Glutamatergic neuron (in vitro differentiated cells): ENCODE results near the gene GPC6. TPM values are rescaled to one million over a fixed set of nuclear protein-coding genes. Genes with fewer than 3 reads are reported as not detected.

ENCODE experiments used
- DNase-seq: peaks from one replicate; pipeline ENCODE4 v3.0.0; 2022
- H3K27ac Mint-ChIP-seq: one replicate; pipeline ENCODE4 v1.8.0; 2020; ENCODE audit warnings: mild to moderate bottlenecking, mixed read lengths, inconsistent platforms; ENCODE audit not compliant: unreplicated experiment
- H3K27me3 Mint-ChIP-seq: one replicate; pipeline ENCODE4 v1.8.0; 2020; ENCODE audit warnings: mild to moderate bottlenecking, moderate library complexity, mixed read lengths, inconsistent platforms; ENCODE audit not compliant: unreplicated experiment
- H3K36me3 Mint-ChIP-seq: one replicate; pipeline ENCODE4 v1.8.0; 2020; ENCODE audit warnings: mild to moderate bottlenecking, mixed read lengths, inconsistent platforms; ENCODE audit not compliant: unreplicated experiment
- H3K4me1 Mint-ChIP-seq: one replicate; pipeline ENCODE4 v1.8.0; 2020; ENCODE audit warnings: mild to moderate bottlenecking, low read depth, mixed read lengths, inconsistent platforms; ENCODE audit not compliant: unreplicated experiment
- H3K4me3 Mint-ChIP-seq: one replicate; pipeline ENCODE4 v1.8.0; 2020; ENCODE audit warnings: mild to moderate bottlenecking, mixed read lengths, inconsistent platforms; ENCODE audit not compliant: unreplicated experiment
- H3K9me3 Mint-ChIP-seq: one replicate; pipeline ENCODE4 v1.8.0; 2020; ENCODE audit warnings: mild to moderate bottlenecking, moderate library complexity, mixed read lengths, inconsistent platforms; ENCODE audit not compliant: unreplicated experiment
- total RNA-seq: library from RNA; stranded (reverse); fragmentation: NEBNext Ultra II Directional; extraction: Animal tissue kit (Norgen Biotek cat#: 25700); gene quantifications from one replicate; pipeline ENCODE4 v1.2.1, GENCODE V29; 2021; ENCODE audit not compliant: unreplicated experiment
- TF ChIP-seq, protein P1 (sequence below): fragments of 200-600 bp; sonication (generic); IDR thresholded peaks from one replicate; pipeline ENCODE4 v1.5.0; 2021; ENCODE audit not compliant: partially characterized antibody, unreplicated experiment

The GPC6 gene
- total RNA-seq, 1 donor from 2014 or later: 11.8 TPM

DNA sequence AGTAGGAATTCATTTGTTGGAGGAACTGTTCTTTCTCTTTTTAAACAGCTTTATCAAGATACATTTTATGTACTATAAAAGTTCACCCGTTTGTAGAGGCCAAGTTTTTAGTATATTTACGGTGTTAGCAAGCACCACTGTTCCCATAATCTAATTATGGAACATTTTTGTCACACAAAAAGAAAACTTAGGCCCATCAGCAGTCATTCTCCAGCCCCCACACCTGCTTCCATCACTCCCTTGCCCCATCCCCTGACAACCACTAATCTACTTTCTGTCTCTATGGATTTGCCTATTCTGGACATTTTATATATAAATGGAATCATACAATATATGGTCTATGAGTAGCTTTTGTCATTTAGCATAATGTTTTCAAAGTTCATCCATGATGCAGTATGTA lies 787.9 kb downstream of the GPC6 start:
- Mint-ChIP-seq H3K4me3 (no peak overlapping the region), H3K27me3 (no peaks in the 10 kb centered on the region), H3K9me3 (peaks cover 2% of the 10 kb centered on the region), H3K27ac (no peak overlapping the region), H3K4me1 (no peaks in the 10 kb centered on the region), H3K36me3 (no peaks in the 10 kb centered on the region)
- TF ChIP-seq, protein P1, sequence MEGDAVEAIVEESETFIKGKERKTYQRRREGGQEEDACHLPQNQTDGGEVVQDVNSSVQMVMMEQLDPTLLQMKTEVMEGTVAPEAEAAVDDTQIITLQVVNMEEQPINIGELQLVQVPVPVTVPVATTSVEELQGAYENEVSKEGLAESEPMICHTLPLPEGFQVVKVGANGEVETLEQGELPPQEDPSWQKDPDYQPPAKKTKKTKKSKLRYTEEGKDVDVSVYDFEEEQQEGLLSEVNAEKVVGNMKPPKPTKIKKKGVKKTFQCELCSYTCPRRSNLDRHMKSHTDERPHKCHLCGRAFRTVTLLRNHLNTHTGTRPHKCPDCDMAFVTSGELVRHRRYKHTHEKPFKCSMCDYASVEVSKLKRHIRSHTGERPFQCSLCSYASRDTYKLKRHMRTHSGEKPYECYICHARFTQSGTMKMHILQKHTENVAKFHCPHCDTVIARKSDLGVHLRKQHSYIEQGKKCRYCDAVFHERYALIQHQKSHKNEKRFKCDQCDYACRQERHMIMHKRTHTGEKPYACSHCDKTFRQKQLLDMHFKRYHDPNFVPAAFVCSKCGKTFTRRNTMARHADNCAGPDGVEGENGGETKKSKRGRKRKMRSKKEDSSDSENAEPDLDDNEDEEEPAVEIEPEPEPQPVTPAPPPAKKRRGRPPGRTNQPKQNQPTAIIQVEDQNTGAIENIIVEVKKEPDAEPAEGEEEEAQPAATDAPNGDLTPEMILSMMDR: no peak
- DNase-seq: no peak

DNA sequence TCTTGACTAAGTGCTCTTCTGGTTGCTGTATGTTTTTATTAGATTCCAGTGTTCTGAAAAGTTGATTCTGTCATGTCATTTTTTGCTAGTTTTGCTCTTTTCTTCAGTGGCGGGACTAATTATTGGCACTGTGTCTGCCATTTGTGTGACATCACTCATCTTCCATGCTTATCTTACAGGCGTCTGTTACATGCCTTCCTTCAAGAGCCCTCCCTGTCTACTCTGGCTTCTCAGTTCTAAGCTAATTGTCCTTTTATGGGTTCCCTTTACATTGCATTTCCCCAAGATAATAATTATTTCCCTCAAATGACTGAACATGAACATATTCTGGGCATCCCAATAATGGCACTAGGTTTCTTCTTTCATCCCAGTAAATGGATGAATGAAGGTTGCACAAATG lies 793.8 kb downstream of the GPC6 start:
- TF ChIP-seq, protein P1: no peak
- Mint-ChIP-seq H3K27ac (no peak overlapping the region), H3K36me3 (no peaks in the 10 kb centered on the region), H3K4me1 (no peaks in the 10 kb centered on the region), H3K9me3 (peaks cover 2% of the 10 kb centered on the region), H3K27me3 (no peaks in the 10 kb centered on the region), H3K4me3 (no peak overlapping the region)
- no peak for DNase-seq

- no peak overlapping the region for H3K27ac Mint-ChIP-seq
- TF ChIP-seq, protein P1: no peak
- H3K4me1 Mint-ChIP-seq: no peaks in the 10 kb centered on the region
- DNase-seq: no peak
- H3K4me3 Mint-ChIP-seq: no peak overlapping the region
- no peaks in the 10 kb centered on the region for H3K27me3 Mint-ChIP-seq
- no peaks in the 10 kb centered on the region for H3K36me3 Mint-ChIP-seq
- peaks cover 2% of the 10 kb centered on the region for H3K9me3 Mint-ChIP-seq
Observed at GRCh38 chr13:94020833-94021232, 794.2 kb downstream of the GPC6 start.

GRCh38 chr13:94028234-94028633 lies 801.6 kb downstream of the GPC6 start:
- H3K27me3 Mint-ChIP-seq: no peaks in the 10 kb centered on the region
- TF ChIP-seq, protein P1: no peak
- H3K27ac Mint-ChIP-seq: peak overlapping the region; percentile 64
- no peak overlapping the region for H3K4me3 Mint-ChIP-seq
- H3K4me1 Mint-ChIP-seq: peaks cover 10% of the 10 kb centered on the region
- H3K36me3 Mint-ChIP-seq: no peaks in the 10 kb centered on the region
- DNase-seq: no peak
- H3K9me3 Mint-ChIP-seq: peaks cover 2% of the 10 kb centered on the region

- peaks cover 2% of the 10 kb centered on the region for H3K9me3 Mint-ChIP-seq
- H3K27ac Mint-ChIP-seq: peak overlapping the region; percentile 64
- H3K36me3 Mint-ChIP-seq: no peaks in the 10 kb centered on the region
- DNase-seq: peak; percentile 22
- no peaks in the 10 kb centered on the region for H3K27me3 Mint-ChIP-seq
- peak overlapping the region; percentile 12 for H3K4me3 Mint-ChIP-seq
- TF ChIP-seq, protein P1: no peak
- H3K4me1 Mint-ChIP-seq: peaks cover 10% of the 10 kb centered on the region
Observed at GRCh38 chr13:94028650-94029049, 802.0 kb downstream of the GPC6 start.
